COLO668 (cell line): ENCODE results near the gene TMEM263.
"Not testable (repeated sequence)": the region's sequence is repeated elsewhere in the genome, so short reads cannot be mapped to it uniquely, and the experiment has no call there.

ENCODE experiments used
- DNase-seq: peaks from one replicate; lab custom pipeline; 2025; ENCODE audit not compliant: unreplicated experiment; lab: John Stamatoyannopoulos, UW

The TMEM263 gene

GRCh38 chr12:106984588-106985137 lies 29.0 kb downstream of the TMEM263 start:
- DNase-seq, result no peak

- DNase-seq, result peak; percentile 24
Measured at GRCh38 chr12:106985479-106985878, 29.8 kb downstream of the TMEM263 start.

GRCh38 chr12:106986135-106986534 lies 30.4 kb downstream of the TMEM263 start:
- no peak for DNase-seq

- peak; percentile 96 for DNase-seq
Measured at GRCh38 chr12:106986625-106987389, 31.1 kb downstream of the TMEM263 start, which contains the start of gene MTERF2. MTERF2 (minus strand) TSS chr12:106987146; CDS start chr12:106978714, 8,432 bp downstream.

GRCh38 chr12:106987846-106988245 lies 32.1 kb downstream of the TMEM263 start:
- no peak for DNase-seq

GRCh38 chr12:106994579-106995220 lies 39.0 kb downstream of the TMEM263 start:
- DNase-seq, result no peak

GRCh38 chr12:106996102-106996501 lies 40.4 kb downstream of the TMEM263 start:
- not testable (repeated sequence) for DNase-seq

- DNase-seq, result no peak
Measured at GRCh38 chr12:106997916-106998315, 42.2 kb downstream of the TMEM263 start.

GRCh38 chr12:106999446-106999845 lies 43.7 kb downstream of the TMEM263 start:
- DNase-seq, result no peak

- not testable (repeated sequence) for DNase-seq
Measured at GRCh38 chr12:107002665-107003064, 47.0 kb downstream of the TMEM263 start.

- DNase-seq, result no peak
Measured at GRCh38 chr12:107007411-107007810, 51.7 kb downstream of the TMEM263 start.

- DNase-seq, result no peak
Measured at GRCh38 chr12:107011519-107011918, 55.8 kb downstream of the TMEM263 start.

GRCh38 chr12:107012736-107013425 lies 57.2 kb downstream of the TMEM263 start:
- DNase-seq, result no peak

GRCh38 chr12:107014055-107014454 lies 58.3 kb downstream of the TMEM263 start:
- peak; percentile 22 for DNase-seq

- DNase-seq, result no peak
Measured at GRCh38 chr12:107017042-107017441, 61.3 kb downstream of the TMEM263 start.

- DNase-seq, result no peak
Measured at GRCh38 chr12:107019546-107019945, 63.8 kb downstream of the TMEM263 start.
